ENCODE results near the gene NOP9.
"Not testable (repeated sequence)": the region's sequence is repeated elsewhere in the genome, so short reads cannot be mapped to it uniquely, and the experiment has no call there.

NOP9 gene

DNA sequence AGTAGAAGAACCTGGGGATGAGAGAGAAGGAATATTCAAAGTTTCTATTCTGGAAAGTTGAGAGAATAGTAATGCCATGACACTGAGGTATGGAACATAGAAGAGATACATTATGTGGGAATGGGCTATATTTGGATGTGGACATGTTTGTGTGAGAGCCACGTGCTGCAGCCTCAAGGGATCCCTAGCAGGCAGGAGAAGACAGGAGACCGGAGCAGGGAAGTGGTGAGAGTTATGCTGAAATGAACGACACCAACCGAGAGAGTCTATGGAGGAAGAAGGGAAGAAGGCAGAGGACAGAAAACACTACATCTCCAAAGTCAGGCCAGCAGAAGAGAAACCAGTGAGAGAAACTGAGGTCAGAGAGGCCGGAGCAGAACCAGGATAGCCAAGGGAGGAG lies 50.1 kb downstream of the NOP9 start:
- no peak for DNase-seq (ENCODE audit: low read depth)

DNA sequence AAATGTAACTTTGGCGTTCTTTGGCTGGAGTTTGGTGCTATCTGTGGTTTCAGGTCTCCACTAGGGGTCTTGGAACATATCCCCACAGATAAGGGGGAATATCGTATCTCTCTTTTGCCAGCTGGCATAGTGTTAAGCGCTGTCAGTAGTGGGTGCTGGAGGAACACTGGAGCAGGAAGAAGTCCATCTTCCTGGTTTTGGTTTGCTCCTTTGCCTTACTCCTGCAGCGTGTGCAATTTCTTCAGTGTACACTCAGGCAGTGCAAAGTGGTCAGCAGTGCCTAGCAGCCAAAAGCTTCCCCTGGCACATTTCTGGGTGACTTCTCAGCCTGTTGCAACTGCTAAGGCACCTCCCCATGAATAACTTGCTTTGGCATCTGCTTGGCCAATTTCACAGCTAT lies 51.9 kb downstream of the NOP9 start:
- DNase-seq (ENCODE audit: low read depth) = no peak

- no peak for DNase-seq (ENCODE audit: low read depth)
These were observed 54.2 kb downstream of the NOP9 start for GRCh38 chr14:24353559-24354481.

GRCh38 chr14:24354482-24354825 lies 54.8 kb downstream of the NOP9 start:
- DNase-seq (ENCODE audit: low read depth) = not testable (repeated sequence)

GRCh38 chr14:24355009-24355408 lies 55.4 kb downstream of the NOP9 start:
- DNase-seq (ENCODE audit: low read depth) = no peak

GRCh38 chr14:24356208-24356607 lies 56.6 kb downstream of the NOP9 start:
- no peak for DNase-seq (ENCODE audit: low read depth)
